WI38 (cell line): Measurements from ENCODE around the gene ESYT1.

Source experiments
- H3K4me3 ChIP-seq: 2 replicates; pipeline ENCODE4 v1.5.1; 2011; ENCODE audit warnings: low read depth, mild to moderate bottlenecking, control low read depth, low read length
- CTCF ChIP-seq: IDR thresholded peaks from 2 replicates; pipeline ENCODE4 v1.5.1; 2012; ENCODE audit warnings: low read depth, mild to moderate bottlenecking, control low read depth, low read length

ESYT1 gene

GRCh38 chr12:56193025-56193578, 65.0 kb downstream of the ESYT1 start:
- TF ChIP-seq CTCF: peak; percentile 61
- H3K4me3 ChIP-seq: no peak overlapping the region
